IPS-11a (cell line): ENCODE data around the gene KRTAP12-2.

ENCODE experiments used
- H3K4me3 ChIP-seq: one replicate; pipeline ENCODE4 v1.5.1; 2013; ENCODE audit warnings: low read depth, low read length, control low read depth

The KRTAP12-2 gene, protein sequence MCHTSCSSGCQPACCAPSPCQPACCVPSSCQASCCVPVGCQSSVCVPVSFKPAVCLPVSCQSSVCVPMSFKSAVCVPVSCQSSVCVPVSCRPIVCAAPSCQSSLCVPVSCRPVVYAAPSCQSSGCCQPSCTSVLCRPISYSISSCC

DNA sequence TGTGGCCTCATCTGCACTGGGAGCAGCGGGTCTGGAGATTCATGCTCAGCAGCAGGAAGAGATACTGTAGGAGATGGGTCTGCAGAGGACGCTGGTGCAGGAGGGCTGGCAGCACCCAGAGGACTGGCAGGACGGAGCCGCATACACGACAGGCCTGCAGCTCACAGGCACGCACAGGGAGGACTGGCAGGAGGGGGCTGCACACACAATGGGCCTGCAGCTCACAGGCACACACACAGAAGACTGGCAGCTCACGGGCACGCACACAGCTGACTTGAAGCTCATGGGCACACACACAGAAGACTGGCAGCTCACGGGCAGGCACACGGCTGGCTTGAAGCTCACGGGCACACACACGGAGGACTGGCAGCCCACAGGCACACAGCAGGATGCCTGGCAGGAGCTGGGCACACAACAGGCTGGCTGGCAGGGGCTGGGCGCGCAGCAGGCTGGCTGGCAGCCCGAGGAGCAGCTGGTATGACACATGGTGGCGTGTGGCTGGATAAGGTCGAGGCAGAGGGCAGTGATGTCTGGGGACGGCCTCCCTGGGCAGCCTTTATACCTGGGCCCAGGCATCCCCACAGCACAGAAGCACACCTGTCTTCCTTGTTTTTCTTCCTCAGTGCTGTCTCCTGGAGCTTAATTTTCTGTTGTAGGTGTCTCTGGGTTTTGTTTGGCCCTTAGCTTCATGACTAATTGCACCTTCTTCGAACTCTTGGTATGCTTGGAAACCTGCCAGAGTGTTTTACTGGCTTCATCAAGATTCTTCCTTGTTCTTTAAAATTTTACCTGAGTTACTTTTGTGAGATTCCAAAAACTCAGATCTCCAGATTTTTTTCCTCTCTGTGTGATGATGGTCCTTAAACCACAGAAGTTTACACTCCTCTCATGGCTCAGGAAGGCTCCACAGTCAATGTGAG is at the start of gene KRTAP12-2:
KRTAP12-2 (minus strand) TSS at position 527 of the 920 bp plus-strand sequence; CDS start at position 486, 41 bp downstream.
- no peak within 1 kb of the TSS for H3K4me3 ChIP-seq

DNA sequence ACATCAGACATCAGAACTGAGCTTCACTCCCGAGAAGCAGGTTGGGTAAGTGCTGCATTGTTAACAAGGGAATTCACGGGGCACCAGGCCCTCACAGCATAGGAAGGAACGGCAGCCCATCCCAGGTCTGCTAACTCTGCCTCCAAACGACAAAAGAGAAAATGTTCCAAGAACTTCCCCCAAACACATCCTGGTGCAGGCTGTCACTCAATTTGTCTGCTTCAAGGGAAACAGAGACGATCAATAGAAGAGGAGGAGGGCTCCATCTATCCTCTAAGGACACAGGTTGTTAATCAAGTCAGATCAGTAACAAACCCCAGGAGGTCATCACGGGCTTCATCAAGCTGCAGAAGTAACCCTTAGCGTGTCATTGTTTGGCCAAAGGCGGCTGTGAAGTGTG is 48.2 kb upstream of the KRTAP12-2 start:
- no peak overlapping the region for H3K4me3 ChIP-seq

DNA sequence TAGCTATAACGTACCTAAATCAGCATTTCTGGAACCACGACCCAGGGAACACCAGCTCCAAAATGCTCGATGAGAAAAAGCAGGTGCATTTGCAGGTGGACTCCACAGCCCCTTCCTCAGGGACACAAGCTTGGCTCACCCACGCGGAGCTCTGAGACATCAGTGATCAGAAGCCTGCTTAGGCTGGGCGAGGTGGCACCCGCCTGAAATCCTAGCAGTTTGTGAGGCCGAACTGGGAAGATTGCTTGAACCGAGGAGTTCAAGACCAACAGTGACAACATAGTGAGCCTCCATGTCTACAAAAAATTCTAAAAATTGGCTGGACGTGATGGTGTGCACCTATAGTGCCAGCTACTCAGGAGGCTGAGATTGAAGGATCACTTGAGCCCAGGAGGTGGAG is 47.1 kb upstream of the KRTAP12-2 start:
- no peak overlapping the region for H3K4me3 ChIP-seq

DNA sequence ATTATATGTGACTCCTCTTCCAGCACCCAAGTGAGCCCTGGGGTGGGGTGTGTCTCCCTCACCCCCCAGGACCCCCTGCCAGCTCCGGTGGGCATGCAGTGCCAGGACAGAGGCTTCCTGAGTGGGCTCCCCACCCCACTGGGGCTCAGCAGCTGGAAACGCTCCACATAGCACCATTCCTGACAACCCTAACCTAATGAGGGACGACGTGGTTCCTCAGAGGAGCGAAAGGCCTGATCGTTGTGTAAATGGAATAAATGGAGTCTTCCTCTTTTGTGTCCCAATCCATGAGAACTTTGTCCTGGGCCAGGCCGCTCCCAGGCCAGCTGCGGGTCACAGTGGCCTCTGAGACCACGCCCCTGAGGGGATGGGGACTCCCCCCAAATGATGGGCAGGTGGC is 46.4 kb upstream of the KRTAP12-2 start:
- H3K4me3 ChIP-seq, result no peak overlapping the region

DNA sequence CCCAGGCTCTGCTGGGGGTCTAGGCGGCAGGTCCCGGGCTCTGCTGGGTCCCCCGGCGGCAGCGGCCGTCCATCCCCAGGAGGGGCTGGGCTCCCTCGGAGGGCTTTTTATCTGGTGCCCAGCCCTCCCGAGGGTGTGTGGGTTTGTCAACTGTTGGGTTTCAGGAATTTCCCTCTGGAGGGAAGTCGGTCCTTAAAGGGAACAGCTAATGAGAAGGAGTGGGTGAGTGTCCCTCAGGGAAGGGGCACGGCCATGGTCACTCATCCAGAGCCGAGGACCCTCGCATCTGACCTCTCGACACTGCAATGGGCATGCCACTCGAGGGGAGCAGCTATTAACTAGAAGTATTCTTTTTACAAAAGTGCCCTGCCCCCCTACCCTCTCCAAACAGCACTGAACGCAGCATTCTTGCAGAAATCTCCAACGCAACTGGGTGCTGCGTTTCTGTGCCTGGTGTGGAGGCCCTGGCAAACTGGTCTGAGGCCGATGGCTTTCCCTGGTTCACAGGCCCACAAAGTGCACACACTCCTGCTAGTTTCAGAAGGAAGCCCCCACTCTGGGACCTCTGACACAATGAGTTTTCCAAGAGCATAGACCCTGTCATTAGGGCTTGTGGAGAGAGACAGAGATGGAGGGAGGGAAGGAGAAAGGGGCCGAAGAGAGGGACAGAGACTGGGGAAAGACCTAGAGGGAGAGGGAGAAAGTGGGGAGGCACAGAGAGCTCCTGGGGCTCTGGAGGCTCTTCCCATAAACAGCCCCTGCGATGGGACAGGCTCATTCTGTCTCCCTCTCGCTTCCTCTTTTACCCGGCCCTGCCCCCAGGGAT is 45.7 kb upstream of the KRTAP12-2 start:
- no peak overlapping the region for H3K4me3 ChIP-seq

DNA sequence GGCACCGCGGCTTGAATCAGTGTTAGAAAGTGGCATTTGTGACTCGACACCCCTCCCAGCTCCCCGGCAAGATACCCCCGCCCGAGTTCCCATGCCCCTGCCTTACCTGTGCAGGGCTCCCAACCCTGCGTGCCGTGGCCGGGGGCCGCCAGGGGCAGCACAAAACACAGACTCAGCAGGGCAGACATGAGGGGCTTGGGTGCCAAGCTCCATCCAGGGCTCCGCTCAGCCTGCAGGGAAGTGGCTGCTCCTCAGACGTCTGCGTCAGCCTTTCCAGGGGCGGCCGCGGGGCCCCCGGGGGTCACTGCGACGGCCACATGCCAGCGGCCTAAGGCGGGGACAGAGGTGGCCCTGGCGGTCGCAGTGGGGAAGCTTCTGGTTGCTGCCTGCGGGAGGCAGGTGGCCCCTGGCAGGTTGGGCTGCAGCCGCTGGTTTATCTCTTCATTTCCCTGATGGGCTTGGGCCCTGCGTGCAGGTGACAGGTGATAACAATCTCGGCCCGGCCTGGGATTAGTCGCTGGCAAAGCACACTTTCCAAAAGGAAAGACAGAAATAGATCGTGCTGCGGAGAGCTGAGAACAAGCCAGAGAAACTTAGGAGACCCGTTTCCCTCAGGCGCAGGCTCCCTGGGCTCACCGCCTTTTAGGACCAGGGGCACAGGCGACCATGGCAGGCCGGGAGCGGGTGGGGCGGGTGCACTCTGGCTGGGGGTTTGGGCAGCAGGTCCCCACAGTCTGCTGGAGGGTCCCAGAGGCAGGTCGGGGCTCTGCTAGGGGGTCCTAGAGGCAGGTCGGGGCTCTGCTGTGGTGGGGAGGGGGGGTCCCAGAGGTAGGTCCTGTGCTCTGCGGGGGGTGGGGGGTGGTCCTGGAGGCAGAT is 44.8 kb upstream of the KRTAP12-2 start, which contains the start of gene TSPEAR:
TSPEAR (minus strand) TSS at position 246 of the 876 bp plus-strand sequence; CDS start at position 188, 58 bp downstream.
- H3K4me3 ChIP-seq, result peak within 1 kb of the TSS; percentile 10

DNA sequence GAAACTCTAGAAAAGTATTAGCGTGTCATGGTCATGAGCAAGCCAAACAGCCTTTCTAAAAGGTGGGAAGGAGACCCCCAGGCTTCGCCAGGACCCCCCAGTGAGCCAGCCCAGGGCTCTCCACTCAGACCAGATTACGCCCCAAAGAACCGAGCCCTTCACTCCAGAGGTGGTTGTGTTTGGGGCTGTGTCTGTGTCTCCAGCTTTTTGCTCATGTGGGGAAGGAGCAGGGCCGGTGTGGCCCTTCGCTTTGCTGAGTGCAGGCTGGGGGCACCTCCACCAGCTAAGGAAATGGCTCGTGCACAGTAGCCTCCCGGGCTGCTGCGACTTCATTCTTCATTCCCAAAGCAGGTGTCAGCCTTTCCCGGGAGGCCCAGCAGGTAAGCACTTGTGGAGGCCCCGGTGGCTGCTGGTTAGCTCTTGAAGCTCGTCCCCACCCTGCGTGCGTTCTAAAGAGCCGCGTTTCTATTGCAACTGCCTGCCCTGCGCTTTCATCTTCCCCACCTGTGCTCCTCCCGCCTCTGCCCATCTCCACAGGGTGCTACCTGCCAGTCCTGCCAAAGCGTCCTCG is 44.1 kb upstream of the KRTAP12-2 start:
- peak overlapping the region; percentile 10 for H3K4me3 ChIP-seq

DNA sequence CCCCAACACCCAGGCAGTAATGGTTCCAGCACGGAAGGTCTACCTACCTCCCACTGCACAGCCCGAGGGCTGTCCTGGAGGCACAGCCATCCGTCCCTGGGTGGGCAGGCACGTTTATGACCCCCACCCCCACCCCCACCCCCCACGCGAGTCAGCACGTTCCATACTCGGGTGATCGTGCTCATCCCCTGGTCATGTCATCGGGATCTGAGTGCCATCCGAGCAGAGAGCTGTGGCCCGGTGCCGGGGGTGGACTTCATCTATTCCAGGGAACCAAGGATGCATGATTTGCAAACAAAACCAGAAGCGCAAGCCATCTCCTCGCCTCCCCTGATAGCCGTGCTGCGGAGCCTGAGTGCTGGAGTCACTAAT is 43.6 kb upstream of the KRTAP12-2 start:
- no peak overlapping the region for H3K4me3 ChIP-seq

DNA sequence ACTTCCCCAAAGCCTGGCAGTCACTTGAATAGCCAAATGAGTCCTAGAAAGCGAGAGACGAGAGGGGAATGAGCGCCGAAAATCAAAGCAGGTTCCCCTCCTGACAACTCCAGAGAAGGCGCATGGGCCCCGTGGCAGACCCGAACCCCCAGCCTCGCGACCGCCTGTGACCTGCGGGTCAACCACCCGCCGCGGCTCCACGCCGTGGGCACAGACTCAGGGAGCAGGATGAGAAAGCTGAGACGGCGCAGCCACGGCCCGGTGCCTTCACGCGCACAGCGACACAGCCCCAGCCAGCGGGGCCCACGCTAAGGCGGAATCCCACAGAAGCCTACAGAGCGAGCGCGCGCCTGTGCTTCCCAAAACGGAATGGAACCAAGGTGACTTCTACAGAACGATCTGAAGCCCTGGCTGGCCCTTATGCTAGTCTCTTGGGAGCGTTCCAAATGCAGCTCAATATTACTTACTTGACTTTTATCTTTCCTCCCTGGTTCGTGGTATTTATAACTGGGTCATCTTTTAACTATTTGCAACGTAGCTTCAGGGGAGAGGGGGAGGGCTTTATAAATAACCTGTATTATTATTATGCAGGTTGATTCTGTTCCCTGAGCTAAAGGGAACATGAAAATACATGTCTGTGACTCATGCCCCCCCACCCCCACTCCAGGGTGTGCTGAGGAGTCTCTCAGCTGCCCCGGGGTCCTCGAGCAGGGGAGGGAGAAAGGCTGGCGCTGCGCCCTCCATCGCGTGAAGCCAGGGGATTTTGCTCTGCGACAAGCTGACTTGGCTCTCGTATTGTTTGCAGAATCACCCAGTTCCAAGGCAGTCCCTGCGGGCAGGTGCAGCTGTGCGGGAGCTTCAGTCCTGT is 42.9 kb upstream of the KRTAP12-2 start:
- H3K4me3 ChIP-seq, result peak overlapping the region; percentile 17

DNA sequence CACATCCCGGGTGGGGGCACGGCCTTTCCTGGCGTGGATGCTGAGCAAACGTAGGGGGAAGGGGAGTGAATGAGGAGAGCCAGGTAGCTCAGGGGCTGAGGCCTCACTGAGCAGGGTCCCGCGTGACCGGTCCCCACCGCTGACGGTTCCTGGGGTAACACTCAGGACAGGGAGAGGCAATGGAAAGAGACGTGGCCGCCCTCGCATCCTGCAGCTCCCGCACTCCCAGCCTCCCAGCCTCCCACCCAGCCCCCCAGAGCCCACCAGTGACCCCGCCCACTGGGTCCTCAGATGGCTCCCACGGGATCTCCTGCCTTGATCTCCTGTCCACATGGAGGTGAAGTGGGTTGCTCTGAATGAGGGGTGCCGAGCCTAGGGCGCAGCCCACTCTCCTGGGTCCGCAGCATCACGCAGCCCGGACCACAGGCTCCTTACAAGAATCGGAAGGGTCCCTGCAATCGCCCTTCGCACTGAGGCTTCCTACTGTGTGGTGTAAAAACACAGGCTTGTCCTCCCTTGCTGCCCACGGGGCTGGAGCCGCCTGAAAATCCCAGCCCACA is 42.2 kb upstream of the KRTAP12-2 start:
- H3K4me3 ChIP-seq, result peak overlapping the region; percentile 17

DNA sequence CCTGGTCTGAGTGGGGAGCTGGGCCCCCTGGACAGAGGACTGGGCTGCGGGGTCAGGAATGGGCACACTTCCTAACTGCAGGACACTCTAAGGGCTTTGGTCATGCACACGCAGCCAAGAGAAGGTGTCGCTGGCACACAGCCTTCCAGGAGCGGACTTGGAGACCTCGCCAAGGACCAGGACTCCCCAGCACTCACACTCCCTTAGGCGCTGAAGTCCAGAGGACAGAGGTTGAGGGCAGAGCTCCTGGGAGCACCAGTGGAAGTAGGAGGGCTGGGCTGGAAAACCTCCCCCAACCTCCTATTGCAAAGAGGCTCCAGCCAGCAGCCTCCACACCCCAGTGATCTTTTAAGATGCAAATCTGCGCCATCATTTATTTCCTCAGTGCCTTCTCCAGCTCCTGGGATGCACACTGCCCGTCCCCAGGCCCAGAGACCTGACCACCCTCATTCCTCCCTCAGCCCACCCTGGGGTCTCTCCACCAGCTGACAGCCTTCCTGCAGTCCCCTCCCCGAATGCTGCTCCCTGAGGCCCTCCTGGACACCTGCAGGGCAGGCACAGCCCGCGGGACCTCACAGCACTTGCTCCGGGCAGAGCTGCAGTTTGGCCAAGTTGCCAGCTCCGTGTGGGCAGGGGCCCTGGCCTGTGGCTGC is 41.6 kb upstream of the KRTAP12-2 start:
- peak overlapping the region; percentile 17 for H3K4me3 ChIP-seq

DNA sequence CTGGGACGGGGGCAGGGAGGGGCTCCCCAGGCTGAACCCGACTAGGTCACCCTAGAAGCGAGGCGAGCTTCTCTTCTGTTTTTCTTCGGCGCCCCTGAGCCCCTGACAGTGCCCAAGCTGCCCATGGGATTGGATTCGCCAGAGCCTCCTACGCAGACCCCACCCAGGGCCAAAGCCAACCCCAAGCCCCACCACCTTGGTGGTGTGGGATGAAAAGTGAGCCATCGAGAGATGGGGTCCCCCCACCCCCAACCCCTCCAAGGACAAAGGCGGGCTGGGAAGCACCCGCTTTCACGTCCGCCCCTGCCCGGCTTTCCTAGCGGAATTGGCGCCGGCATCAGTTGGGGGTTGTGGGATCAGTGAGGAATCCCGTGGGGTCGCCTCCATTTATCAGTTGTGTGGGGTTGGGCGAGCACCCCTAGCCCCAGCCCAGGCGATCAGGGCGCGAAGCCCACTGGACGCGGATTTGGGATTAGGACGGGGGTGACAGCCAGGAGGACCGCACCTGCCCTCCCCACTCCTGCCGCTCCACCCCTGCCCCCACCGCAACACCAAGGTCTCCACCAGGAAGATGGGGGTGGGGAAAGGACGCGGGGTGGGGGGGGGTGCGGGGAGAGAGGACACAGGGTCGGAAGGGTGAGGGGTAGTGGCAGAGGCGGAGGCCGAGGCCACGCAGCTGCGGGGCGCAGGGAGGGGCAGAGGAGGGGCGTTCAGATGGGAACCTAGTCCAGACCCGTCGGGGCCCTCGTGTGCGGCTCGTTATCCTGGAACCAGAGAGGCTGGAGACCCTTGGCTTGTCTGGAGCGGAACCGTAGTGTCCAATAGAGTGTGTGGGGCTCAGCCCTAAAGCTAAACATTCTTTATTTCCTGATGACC is 40.2 kb upstream of the KRTAP12-2 start:
- peak overlapping the region; percentile 24 for H3K4me3 ChIP-seq

DNA sequence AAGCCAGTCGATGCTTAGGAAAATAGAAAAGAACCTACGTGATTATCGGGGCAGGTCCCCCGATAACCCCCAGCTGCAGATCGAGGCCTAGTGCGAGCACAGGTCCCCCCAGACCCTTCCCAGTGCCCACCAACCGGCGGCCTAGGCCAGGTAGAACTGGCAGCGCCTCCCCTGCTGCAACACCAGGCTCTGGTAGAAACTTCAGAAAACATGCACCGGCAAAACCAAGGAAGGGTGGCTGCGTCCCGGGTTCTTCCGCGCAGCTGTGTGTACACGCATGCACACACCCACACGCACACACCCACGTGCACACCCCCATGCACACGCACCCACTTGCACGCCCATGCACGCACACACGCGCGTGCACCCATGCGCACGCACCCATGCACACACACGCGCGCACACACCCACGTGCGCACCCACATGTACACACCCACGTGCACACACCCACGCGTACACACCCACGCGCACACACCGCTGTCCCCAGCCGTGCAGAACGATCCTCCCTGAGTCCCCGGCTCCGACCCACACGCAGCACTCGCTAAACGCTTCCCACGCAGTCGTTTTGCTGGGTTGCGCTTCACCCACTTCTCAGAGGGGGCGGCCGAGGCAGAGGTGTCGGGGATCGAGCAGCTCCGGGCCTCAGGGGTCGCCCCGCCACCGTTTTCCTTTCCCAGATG is 39.4 kb upstream of the KRTAP12-2 start:
- H3K4me3 ChIP-seq, result peak overlapping the region; percentile 24

DNA sequence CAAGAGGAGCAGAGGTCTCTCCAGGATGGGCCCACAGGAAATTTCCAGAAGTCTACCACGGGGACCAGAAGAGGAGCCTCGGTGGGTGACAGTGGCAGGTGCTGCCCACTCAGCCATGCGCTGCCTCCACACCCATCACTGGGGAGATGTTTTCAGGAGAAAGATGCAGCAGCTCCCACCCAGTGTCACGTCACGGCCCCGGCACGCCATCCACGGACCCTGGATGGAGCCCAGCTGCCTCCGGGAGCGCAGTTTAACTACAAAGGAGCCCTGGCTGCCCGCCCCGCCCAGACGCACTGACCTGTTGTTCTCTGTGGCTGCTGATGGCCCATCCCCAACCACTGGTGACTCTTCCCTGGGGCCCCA is 37.9 kb upstream of the KRTAP12-2 start:
- no peak overlapping the region for H3K4me3 ChIP-seq

DNA sequence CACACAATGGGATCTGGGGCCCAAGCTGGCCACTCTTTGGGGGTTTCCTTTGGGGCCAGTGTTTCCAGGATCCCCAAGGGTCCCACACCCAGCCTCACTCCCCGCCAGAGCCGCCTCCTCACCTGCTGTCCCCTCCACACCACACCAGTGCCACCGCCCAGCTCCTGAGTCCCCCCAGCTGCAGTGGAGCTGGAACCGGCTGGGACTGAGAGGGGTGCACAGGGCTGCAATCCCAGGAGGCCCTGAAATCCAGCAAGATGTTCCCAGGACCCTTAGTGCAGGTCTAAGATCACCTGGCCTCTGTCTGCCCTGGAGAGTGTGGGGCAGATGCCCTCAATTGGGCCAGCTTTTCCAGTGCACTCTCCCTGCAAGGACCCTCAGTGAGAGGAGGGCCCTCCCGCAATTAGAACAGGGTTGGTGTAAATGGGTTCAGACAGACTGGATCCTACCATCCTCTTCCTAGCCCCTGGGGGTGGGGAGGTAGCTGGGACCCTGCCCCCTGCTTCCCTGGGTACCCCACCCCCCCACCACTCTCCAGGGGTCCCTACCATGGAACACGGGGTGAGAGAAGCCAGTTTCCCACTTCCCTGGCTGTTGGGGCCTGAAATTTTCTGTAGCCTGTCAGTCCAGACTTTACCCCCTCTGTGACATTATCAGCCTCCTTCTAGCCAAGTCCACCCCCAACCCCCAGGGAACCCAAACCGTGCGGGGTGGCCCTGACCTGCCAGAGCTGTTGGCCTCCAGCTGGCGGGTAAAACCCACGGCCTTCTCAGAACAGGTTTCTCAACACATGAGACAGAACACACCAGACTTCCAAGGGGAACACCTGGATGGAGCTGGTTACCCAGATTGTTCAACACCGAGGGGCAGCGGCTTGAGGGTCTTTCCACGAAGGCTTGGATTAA is 37.3 kb upstream of the KRTAP12-2 start:
- H3K4me3 ChIP-seq, result no peak overlapping the region
